GM18867 (cell line): ENCODE data around the gene FILIP1L.

Experiments used
- ATAC-seq: cut with Tn5 transposase; IDR thresholded peaks from one replicate; pipeline ENCODE4 v1.9.1; 2021; ENCODE audit warnings: mild to moderate bottlenecking, moderate library complexity; ENCODE audit not compliant: unreplicated experiment

Gene FILIP1L

DNA sequence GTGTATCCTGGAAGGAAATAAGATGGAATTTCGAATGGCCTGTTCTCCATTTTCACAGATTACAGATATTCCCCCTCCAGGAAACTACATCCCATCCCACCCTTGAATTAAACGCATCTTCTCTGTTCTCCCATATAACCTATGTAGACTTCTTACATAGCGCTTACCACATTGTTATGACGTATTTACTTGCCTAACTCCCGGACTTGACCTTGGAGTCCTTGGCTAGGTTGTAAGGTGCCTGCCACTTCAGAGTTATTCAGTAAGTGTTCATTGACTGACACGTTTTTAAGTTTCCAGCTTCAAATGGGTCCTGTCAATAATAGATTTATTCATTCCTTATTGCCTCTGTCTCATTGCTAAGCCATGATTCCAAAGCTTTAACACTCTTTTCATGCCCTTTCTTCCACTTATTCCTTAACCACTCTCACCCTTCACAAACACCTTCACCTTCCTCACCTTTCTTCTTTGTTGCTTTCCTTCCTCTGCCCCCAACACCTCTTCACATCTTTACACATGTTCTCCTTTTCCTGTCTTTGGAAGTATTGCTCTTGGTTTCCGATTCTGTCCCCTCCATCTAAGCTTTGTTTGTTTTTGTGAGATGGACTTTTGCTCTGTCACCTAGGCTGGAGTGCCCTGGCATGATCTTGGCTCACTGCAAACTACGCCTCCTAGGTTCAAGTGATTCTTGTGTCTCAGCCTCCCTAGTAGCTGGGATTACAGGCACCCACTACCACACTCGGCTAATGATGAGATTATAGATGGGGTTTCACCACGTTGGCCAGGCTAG lies 158.3 kb downstream of the FILIP1L start:
- ATAC-seq: no peak

DNA sequence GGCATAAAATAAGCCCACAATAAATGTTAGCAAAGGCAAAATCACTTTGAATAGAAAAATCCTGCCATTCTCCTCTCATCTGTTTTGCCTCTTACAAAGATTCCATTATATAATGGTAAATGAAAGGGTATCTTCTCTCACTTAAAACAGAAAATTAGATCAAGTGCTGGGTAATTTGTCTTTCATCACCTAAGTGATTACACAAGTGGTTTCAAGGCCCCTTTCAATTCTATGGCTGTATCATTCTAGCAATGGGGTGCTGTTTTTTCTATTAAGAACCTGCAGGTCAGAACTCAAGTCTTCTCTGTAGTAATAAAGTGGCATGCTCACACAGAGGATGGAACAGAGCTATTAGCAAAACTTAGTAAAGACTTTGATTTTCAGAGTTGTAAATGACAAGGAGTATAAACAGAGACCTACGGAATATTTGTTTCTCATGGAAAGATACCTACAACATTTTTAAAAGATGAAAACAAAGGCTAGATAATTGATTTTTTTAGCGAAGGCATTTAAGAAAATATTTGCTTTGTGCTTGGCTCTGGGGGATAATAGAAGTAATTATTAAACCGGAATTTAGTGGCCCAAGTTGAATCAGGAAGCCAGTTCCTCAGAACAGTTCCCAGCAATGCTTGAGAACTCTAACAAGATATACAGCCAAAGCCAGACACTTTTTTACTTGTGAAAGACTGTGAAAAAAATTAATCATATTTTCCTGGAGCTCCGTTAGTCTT lies 159.2 kb downstream of the FILIP1L start:
- no peak for ATAC-seq

DNA sequence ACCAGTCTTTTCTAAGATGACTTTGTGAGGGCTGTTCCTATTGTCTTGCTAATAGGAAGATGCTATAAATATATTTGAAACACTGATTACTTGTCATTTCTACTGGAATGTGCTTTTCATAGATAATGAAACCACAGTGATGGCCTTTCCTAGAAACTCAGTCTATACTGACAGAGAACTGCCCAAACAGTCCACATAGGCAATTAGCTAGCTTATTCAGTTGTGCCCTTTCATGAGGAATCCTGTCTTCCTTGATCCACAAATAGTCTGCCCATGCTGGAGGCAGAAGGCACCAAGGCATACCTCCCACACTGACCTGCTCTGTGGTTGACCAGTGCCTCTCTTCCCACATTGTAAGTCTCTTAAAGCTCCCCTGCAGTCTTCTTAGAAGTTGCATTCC lies 160.7 kb downstream of the FILIP1L start:
- no peak for ATAC-seq

DNA sequence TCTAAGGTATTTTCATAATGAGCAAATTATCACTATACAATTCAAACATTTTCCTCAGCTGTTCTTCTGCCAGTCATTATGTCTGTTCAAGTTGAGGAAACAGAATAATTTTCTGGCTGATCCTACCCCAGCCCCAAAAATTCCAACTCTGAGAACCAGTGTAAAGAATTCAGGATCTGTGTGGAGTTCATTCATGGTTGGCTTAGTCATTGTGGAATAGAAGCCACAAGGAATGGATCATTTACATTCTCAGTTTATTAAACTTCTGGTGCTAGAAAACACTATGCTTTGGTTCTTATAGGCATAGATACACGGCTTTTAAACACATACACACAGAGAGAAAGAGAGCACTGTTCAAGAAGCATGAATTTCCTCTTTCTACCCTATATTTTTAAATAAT lies 162.0 kb downstream of the FILIP1L start:
- no peak for ATAC-seq

DNA sequence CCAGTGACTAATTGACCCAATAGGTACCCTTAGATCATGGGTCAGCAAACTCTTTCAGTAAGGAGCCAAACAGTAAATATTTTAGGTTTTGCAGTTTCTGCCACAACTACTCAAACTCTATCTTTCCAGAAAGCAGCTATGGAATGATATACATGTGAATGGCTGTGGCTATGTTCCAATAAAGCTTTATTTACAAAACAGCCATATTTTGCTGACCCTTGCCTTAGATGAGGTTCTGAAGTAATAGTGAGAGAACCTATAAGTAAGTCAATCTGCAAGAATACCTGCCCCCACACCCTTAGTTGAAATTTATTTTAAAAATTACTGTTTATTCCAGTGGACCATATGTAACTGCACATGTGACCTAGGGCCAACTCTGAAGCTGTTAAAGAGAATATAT lies 162.6 kb downstream of the FILIP1L start:
- ATAC-seq: no peak

DNA sequence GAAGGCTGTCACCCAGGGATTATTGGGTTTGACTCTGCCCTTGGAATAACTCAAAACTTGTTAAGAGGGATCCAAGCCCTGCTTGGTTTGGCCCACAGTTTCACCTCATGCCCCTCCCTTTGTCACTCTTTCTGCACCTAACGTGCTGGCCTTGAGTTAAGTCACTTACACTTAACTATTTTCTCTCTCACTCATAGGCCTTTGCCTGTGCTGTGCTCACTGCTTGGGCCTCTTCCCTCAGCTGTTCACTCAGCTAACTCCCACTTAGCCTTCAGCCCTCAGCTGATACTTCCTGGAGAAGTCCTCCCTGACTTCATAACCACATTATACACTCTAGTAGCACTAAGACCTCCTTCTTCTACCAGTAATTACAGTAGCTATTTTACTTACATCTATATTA lies 163.4 kb downstream of the FILIP1L start:
- no peak for ATAC-seq

DNA sequence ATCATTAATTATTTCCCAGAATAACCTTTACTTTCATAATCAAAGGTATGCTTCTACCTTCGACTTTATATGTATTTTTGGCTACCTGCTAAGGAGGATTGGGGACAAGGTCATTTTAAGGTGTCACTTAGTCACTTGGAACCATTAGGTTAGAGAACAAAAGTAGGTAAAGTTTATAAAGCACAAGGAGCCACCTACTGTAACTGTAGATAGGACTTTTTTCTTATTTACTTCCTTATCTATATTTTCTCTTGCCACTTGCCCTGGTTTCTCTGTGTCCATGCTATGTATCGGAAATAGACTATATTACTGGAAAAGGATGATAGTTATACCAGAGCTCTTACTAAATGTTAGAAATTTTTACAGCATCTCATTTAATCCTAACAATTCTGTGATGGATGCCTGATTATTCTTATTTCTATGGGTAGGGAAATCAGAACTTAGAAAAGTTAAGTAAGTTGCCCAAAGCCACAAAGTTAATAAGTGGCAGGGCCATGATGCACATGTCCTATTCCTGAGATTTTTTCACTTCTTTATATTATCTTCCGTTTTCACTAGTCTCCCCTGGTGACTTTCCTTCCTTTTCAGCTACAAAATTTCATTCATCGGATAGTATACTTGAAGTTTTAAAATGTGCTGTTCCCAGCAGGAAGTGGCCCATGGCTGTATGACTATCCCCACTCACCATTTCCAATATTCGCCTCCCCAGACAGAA lies 164.2 kb downstream of the FILIP1L start:
- ATAC-seq: no peak

DNA sequence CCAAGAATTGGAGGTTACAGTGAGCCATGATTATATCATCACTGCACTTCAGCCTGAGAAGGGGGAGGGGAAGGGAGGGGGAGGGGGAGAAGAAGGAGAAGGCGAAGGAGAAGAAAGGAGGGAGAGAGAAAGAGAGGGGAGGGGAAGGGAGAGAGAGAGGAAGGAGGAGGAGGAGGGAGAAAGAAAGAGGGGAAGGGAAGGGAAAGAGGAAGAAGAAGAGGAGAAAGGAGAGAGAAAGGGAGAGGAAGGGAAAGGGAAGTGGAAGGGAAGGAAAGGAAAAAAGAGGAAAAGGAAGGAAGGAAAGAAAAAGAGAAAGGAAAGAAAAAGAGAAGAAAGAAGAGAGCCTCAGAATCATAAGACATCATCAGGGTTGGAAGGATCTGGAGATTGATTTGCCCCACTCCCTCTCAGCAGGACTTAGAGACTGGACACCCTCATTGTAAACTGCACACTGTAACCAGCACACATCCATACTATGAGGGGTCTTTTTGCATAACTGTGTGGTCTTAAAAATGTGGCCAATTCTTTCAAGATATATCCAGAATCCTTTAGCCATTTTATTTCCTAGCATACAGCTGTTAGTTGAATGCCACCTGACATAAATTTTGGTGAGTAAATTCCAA lies 165.7 kb downstream of the FILIP1L start:
- no peak for ATAC-seq

DNA sequence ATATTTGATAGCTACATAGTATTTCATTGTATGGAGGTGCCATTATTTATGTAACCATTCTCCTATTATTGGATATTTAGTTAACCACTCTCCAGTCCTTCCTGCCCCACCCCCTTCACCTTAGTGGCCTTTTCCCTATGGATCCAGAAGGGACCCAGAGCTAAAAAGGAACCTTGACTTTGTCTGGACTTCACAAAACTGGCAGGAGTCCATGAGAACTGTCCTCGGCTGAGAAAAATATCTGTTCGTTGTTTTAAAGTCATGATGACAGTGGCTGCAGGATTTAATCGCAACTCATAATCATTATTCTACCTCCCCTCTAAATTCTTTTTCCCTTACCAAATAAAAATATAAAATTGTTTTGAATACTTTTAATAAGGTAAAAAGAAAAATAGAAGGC lies 166.9 kb downstream of the FILIP1L start:
- no peak for ATAC-seq

DNA sequence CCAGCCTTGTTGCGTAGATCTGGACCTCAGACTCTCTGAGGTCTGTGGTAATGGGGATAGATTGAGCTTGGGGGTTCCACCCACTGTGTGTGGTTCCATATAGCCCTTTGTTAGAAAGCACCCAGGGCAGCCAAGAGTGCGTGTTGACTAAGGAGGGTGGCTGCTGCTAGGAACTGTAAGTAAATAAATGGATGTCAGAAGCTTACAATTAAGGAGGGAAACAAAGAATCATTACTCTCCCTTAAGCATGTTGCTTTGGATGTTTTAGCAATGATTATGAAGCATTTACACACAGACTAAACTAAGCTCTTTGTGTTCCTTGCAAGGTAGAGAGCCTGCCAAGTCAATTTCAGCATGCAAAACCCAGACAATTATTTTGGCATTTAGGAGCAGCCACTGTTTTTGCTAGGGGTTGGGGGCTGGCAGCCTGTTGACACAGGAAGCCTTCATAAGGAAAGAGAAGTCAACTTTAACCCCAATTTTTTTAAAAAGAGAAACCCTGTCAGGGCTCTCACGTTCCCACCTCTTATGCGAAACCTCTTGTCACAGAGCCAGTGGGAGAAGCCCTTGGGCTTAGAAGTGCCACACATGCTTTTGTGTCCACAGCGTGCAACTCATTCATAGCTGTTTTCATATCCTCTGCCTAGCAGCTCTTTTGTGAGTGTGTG lies 168.8 kb downstream of the FILIP1L start:
- ATAC-seq: no peak

DNA sequence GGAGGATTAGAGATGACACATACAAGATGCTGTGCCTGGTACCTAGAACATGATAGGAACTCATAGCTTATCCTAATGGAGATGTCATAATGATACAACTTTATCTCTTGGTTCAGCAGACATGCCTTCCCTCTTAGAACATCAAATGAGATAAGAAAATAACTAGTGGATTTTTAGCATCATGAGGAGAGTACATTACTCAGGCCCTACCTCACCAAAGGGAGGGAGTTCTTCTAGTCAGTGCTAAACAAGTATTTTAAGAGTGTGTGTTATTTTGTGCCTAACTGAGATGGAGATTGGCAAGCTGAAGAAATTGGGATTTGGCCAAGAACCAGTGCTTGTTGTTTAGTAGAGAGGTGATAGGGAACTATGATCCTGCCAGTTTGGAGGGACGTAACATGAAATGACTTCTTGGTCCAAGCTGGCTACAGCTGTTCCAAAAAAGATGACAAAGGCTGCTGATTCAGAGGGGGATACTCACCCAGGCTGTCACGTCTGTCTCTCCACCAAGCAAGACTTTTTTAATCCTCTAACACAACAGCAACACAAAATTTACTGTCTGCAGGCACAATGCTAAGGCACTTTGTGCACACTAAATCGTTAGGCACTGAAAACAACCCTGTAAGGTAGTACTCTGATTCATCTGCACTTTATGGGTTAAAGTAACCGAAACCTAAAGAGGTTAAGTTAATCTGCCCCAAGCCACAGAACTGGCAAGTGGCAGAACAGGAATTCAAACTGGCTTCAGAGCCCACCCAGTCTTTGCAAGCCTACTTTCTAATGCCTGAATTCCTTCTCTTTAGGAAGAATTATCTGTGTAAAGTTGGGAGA lies 170.2 kb downstream of the FILIP1L start:
- no peak for ATAC-seq

DNA sequence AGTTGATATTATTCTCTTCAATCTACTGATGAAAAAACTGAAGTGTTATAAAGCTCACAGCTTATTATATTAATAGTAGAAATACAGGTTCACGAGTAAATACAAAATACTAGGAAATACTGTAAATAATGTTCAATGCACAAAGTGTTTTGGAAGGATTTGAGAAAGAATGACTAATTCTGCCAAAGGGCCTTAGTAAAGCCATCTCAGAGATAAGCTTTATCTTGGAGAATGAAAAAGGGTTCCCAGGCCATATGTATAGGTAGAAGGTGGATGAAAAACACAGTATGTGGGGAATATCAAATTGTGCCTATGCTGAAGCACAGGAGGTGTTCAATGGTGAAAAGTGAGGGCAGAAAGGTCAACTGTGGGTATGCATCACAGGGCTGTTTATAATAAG lies 173.1 kb downstream of the FILIP1L start:
- no peak for ATAC-seq

DNA sequence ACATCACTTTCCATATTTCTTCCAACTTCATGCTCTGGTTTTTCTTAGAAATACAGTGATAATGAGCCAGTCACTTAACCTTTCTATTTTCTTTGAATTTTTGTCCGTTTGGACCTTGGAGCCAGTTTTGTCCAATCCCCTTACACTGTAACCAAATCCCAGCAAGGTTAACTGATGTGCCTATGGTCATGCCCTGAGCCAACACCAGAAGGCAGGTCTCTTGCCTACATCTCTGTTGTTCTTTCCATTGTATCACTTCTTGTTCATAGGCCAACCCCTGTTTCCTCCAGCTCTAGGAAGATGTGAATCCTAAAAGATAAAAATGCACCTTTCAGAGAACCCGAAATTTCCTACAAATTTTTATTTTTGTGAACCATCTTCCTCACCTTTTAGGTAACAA lies 174.0 kb downstream of the FILIP1L start:
- no peak for ATAC-seq

DNA sequence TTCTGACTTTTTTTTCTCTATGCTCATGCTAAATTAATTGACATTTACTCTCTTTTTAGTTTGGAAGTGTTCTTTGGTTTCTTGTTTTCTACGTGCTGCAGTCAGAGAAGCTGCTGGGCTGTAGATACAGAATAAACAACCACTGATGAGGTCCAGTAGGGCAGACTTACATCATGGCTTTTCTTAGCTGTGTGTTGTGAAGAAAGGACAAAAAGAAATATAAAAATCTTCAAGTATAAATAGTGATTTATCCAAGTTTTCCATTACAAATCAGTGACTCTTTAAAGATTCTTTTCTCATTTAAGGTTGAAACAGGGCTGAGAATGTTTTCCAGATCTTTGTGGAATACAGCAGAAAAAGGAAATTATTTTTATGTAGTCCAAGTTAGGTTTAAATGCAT lies 174.4 kb downstream of the FILIP1L start:
- no peak for ATAC-seq

DNA sequence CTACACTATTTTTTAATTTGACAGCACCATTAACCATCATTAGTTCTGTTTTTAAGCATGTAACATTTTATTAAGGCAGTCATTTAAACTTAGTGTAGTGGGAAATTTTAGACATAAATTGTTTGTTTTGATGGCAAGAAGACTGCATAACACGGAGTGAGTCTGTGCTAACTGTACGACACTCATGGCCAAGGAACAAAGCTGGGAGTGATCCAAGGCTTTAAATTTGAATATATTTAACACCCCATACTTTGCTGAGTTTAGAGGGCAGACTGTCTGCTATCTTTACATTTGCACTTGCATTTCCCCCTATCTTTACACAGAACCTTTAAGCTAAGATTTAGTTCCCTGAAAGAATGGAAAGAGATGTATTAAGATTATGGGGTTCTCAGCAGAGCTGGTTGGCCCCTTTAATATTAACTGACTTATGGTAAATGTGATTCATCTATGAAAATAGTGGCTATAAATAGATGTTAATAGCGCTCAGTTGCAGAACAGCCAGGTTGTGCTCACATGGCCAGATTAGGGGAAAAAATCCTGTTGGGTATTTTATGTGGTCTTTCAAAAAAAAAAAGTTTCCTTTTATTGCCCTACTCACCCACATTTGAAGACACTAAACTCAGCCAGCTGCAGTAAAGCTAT lies 175.9 kb downstream of the FILIP1L start:
- no peak for ATAC-seq

DNA sequence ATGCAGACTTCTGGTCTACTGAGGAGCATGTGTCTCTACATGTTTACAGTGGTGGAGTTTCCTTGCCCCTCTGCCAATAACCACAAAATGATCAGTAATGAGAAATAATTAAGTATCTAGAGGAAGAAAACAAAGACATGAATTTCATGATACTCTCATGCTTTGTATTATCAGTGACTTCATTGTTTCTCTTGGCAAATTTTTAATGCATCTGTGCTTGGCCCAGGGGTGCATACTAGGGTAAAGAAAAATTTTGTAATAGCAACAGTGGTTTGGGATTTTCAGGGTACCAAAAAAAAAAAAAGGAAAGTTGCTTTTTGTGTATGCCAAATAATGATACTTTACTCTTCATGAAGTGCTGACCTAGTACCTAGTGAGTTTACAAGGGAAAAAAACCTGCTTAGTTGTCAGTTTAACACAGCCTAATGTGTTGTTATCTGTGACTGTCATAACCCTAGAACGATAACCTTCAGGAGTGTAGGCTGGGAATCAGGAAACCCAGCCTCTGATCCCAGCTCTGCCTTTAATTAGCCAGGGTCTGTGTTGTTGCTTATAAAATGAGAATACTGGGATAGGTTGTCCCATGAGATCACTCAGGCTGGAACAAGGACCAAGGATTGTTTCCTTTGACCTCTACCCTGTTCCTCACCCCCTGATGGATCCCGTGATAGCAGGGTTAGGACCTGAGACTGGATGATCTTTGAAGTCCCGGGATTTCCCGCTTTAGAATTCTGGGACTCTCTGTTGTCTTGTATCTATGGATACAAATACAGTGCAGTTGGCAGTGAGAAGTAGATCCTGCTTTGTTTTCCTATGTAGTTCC lies 179.1 kb downstream of the FILIP1L start:
- no peak for ATAC-seq

DNA sequence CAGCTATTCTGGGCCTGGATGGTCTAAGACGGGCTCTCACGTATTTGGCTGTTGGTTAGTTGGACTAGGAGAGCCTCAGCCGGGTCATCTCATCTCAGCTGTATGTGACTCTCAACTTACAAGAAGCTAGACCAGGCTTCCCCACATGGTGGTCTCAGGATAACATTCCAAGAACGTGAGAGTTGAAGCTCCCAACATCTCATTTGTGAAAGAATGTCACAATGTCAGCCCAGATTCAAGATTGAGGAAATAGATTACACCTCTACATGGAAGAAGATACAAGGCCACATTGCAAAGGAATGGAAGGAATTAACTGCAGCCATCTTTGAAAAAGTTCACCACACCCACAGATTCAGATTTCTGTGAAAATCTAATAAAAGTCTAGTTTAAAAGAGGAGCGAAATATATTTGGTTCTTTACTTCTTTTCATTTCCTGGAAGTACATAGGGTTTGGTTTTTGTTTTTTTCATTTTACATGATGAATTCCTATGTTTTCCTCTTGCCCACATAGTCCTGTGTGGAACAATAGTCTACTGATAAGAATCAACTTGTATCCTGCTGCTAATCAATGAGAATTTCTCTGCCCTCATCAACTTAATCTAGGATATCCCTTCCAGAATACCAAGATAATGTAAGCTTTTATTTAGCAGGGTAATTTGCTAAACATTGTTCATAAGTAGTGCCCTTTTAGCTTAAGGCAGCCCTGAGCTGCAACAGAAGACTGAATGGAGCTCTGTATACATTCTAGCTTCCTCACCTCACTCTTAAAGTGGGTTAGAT lies 180.1 kb downstream of the FILIP1L start:
- ATAC-seq: no peak

DNA sequence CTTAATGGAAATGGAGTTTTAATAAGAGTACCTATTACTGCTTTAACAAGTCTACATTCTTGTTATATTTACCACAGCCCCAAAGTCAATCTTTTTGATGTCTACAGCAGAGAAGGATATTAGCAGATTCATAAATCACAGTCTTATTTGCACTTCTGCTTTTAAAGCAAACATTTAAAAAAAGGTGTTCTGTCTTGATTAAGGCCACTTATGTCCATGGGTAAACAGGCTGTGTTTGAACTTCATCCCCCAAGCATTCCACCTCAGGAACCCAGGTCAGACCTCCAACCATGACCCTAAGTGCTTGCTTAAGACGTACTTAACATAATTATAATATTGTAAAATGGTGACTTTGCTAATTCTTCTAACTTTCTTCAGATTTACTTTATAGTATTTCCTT lies 183.2 kb downstream of the FILIP1L start:
- ATAC-seq: no peak
